HepG2 (cell line): Measurements from ENCODE around the gene RBCK1. TPM values are rescaled to one million over a fixed set of nuclear protein-coding genes. Genes with fewer than 3 reads are reported as not detected.
A peak's percentile ranks its signal among the peaks of the same experiment; 100 is the strongest.

Experiments
- ATF7 ChIP-seq, 2 experiments: fragments of 450-650 bp in 1 of 2; sonication (generic) in 1 of 2; formaldehyde crosslinking in 1 of 2; IDR thresholded peaks; 2 replicates each; pipeline versions ENCODE4 v1.4.0 to v1.6.1; 2016 to 2020; ENCODE audit warnings: antibody characterized with exemption in 1 of 2, mild to moderate bottlenecking in 1 of 2, missing genetic modification reagents in 1 of 2
- ATF7-NPFF ChIP-seq: sonication (generic); formaldehyde crosslinking; IDR thresholded peaks from 2 replicates; pipeline ENCODE4 v1.8.1; 2023; ENCODE audit warnings: mild to moderate bottlenecking, low read depth, missing genetic modification reagents, moderate library complexity
- ATRX ChIP-seq: sonication (generic); formaldehyde crosslinking; IDR thresholded peaks from 2 replicates; pipeline ENCODE4 v1.4.0; 2020; ENCODE audit warnings: missing genetic modification reagents, borderline replicate concordance
- CC2D1A ChIP-seq: sonication (generic); formaldehyde crosslinking; IDR thresholded peaks from 2 replicates; pipeline ENCODE4 v1.8.1; 2023; ENCODE audit warnings: mild to moderate bottlenecking, missing genetic modification reagents
- ELF4 ChIP-seq: sonication (generic); formaldehyde crosslinking; IDR thresholded peaks from 2 replicates; pipeline ENCODE4 v1.5.0; 2020; ENCODE audit warnings: missing genetic modification reagents, mild to moderate bottlenecking, moderate library complexity, borderline replicate concordance
- EZH2 ChIP-seq: conservative IDR thresholded peaks from 2 replicates; pipeline ENCODE4 v1.6.1; 2012; ENCODE audit warnings: mild to moderate bottlenecking, low read depth, low read length, moderate library complexity
- GATA4 ChIP-seq: sonication (generic); IDR thresholded peaks from 2 replicates; pipeline ENCODE4 v1.6.1; 2016; ENCODE audit warnings: antibody characterized with exemption, low read depth, borderline replicate concordance
- HCFC1 ChIP-seq: fragments of 150-350 bp; IDR thresholded peaks from 2 replicates; pipeline ENCODE4 v1.6.1; 2014; ENCODE audit warnings: low read depth, low read length
- HOXA3 ChIP-seq: sonication (generic); formaldehyde crosslinking; IDR thresholded peaks from 2 replicates; pipeline ENCODE4 v1.5.0; 2020; ENCODE audit warnings: missing genetic modification reagents
- KLF13 ChIP-seq: sonication (generic); formaldehyde crosslinking; IDR thresholded peaks from 2 replicates; pipeline ENCODE4 v1.4.0; 2020; ENCODE audit warnings: mild to moderate bottlenecking, missing genetic modification reagents
- KLF15 ChIP-seq: sonication (generic); formaldehyde crosslinking; IDR thresholded peaks from 2 replicates; pipeline ENCODE4 v1.8.1; 2023; ENCODE audit warnings: borderline replicate concordance, mild to moderate bottlenecking, inconsistent platforms, missing genetic modification reagents, mixed read lengths
- MAFK ChIP-seq, 2 experiments: IDR thresholded peaks in 1 of 2; conservative IDR thresholded peaks in 1 of 2; 2 replicates each; pipeline ENCODE4 v1.6.1; 2011; ENCODE audit warnings: improper control_type of control experiment in 2 of 2, low read length in 2 of 2
- NONO ChIP-seq, 2 experiments: fragments of 450-650 bp in 1 of 2; sonication (generic) in 1 of 2; formaldehyde crosslinking in 1 of 2; IDR thresholded peaks in 1 of 2; conservative IDR thresholded peaks in 1 of 2; 2 replicates each; pipeline versions ENCODE4 v1.6.1 to v1.8.0; 2017 to 2022; ENCODE audit warnings: mild to moderate bottlenecking in 1 of 2, missing genetic modification reagents in 1 of 2, moderate library complexity in 1 of 2
- SYNCRIP ChIP-seq: fragments of 200-400 bp; formaldehyde crosslinking; IDR thresholded peaks from 2 replicates; pipeline ENCODE4 v1.6.1; 2018; ENCODE audit warnings: mild to moderate bottlenecking, low read depth, low read length; ENCODE audit not compliant: insufficient read depth
- TIGD3 ChIP-seq: sonication (generic); formaldehyde crosslinking; IDR thresholded peaks from 2 replicates; pipeline ENCODE4 v1.5.1; 2020; ENCODE audit warnings: mild to moderate bottlenecking, missing genetic modification reagents, borderline replicate concordance
- TMF1 ChIP-seq: sonication (generic); formaldehyde crosslinking; IDR thresholded peaks from 2 replicates; pipeline ENCODE4 v1.8.1; 2022; ENCODE audit warnings: low read depth, missing genetic modification reagents
- TRIM22 ChIP-seq: fragments of 450-650 bp; IDR thresholded peaks from 2 replicates; pipeline ENCODE4 v1.6.1; 2017
- ZKSCAN1 ChIP-seq: fragments of 150-350 bp; IDR thresholded peaks from 2 replicates; pipeline ENCODE4 v1.6.1; 2014; ENCODE audit warnings: low read length
- ZNF12 ChIP-seq: sonication (generic); formaldehyde crosslinking; IDR thresholded peaks from 2 replicates; pipeline ENCODE4 v1.5.0; 2020; ENCODE audit warnings: missing genetic modification reagents
- ZNF207 ChIP-seq: fragments of 450-650 bp; IDR thresholded peaks from 2 replicates; pipeline ENCODE4 v1.6.1; 2016; ENCODE audit warnings: antibody characterized with exemption, borderline replicate concordance
- ZNF30 ChIP-seq: sonication (generic); formaldehyde crosslinking; IDR thresholded peaks from 2 replicates; pipeline ENCODE4 v1.5.0; 2020; ENCODE audit warnings: mild to moderate bottlenecking, missing genetic modification reagents
- ZNF710 ChIP-seq: sonication (generic); formaldehyde crosslinking; IDR thresholded peaks from 2 replicates; pipeline ENCODE4 v1.5.0; 2020; ENCODE audit warnings: mild to moderate bottlenecking, missing genetic modification reagents, borderline replicate concordance
- ZNF781 ChIP-seq: sonication (generic); formaldehyde crosslinking; IDR thresholded peaks from 2 replicates; pipeline ENCODE4 v1.5.1; 2020; ENCODE audit warnings: borderline replicate concordance, mild to moderate bottlenecking, missing genetic modification reagents; ENCODE audit errors: not compliant biosample characterization
- polyA plus RNA-seq, 8 experiments: library from polyadenylated mRNA; depleted of rRNA in 3 of 8; stranded (reverse) in 7 of 8; unstranded in 1 of 8; fragments of >200 nt; fragmentation: Illumina TruSeq in 4 of 8; extraction: Trizol in 4 of 8; gene quantifications; 2 replicates each; pipeline versions ENCODE4 v1.2.1 to v1.2.3, GENCODE V29; 2011 to 2016; ENCODE audit warnings: low read depth in 4 of 8, missing spikeins in 1 of 8, mixed read lengths in 1 of 8; ENCODE audit not compliant: insufficient read depth in 1 of 8
- total RNA-seq, 5 experiments: library from RNA; depleted of rRNA; stranded (reverse); fragments of >200 nt; fragmentation: Illumina TruSeq; extraction: Trizol; gene quantifications; 2 replicates each; pipeline ENCODE4 v1.2.3, GENCODE V29; 2016; ENCODE audit warnings: low read depth in 1 of 5

RBCK1 gene
- total and polyA plus RNA-seq, 2 of the 13 experiments (the other 11 are each of a cell fraction or from before 2014, with no cell fraction given), result 149 to 215 TPM

GRCh38 chr20:371755-372542, 36.1 kb upstream of the RBCK1 start (continued):
- TF ChIP-seq CC2D1A, result no peak
- peak; percentile 48; the same call in 1 of the 2 replicates for TF ChIP-seq ZKSCAN1
- peak; percentile 71 for TF ChIP-seq GATA4
- peak; percentile 97 for TF ChIP-seq ZNF710
- no peak for TF ChIP-seq HCFC1
- TF ChIP-seq MAFK (conservative IDR thresholded peaks at IDR 0.05 in 1 of 2, IDR thresholded peaks at IDR 0.05 in 1 of 2; ENCODE audit: low read length in 2 of 2), result peak in 1 of 2 experiments; percentile 40; a peak in 3 of 4 replicates
- TF ChIP-seq TRIM22, result no peak
- TF ChIP-seq TIGD3, result 0 out of 2 replicates have a peak, but pooled peaks have one; percentile 45
- no peak for TF ChIP-seq NONO (IDR thresholded peaks at IDR 0.05)
- TF ChIP-seq NONO (CRISPR knock-in tag; conservative IDR thresholded peaks at IDR 0.05), result peak; percentile 99
- no peak for TF ChIP-seq ZNF207
- TF ChIP-seq KLF15, result 0 out of 2 replicates have a peak, but pooled peaks have one; percentile 67
- TF ChIP-seq ATRX (CRISPR knock-in tag), result no peak; the same call in 1 of the 2 replicates
- peak; percentile 45; the same call in 1 of the 2 replicates for TF ChIP-seq KLF13 (CRISPR knock-in tag)
- peak; percentile 65; the same call in 1 of the 2 replicates for TF ChIP-seq ATF7-NPFF (CRISPR knock-in tag)
- no peak for TF ChIP-seq ZNF781 (CRISPR knock-in tag)
- no peak for TF ChIP-seq SYNCRIP
- no peak for TF ChIP-seq ZNF30 (CRISPR knock-in tag)
- no peak for TF ChIP-seq ATF7 (IDR thresholded peaks at IDR 0.05)
- peak; percentile 96 for TF ChIP-seq ATF7 (CRISPR knock-in tag; IDR thresholded peaks at IDR 0.05)
- TF ChIP-seq ELF4, result no peak
- no peak for TF ChIP-seq EZH2
- TF ChIP-seq HOXA3 (CRISPR knock-in tag), result peak; percentile 94
- TF ChIP-seq TMF1 (CRISPR knock-in tag), result peak; percentile 48; the same call in 1 of the 2 replicates
- peak; percentile 91 for TF ChIP-seq ZNF12 (CRISPR knock-in tag)
